HepG2 (cell line): Measurements from ENCODE around the gene LRBA. TPM values are rescaled to one million over a fixed set of nuclear protein-coding genes. Genes with fewer than 3 reads are reported as not detected.

Source experiments
- ARID4A ChIP-seq: sonication (generic); formaldehyde crosslinking; IDR thresholded peaks from 2 replicates; pipeline ENCODE4 v1.5.0; 2020; ENCODE audit warnings: mild to moderate bottlenecking, missing genetic modification reagents, borderline replicate concordance
- DR1 ChIP-seq: sonication (generic); formaldehyde crosslinking; IDR thresholded peaks from 2 replicates; pipeline ENCODE4 v1.8.0; 2021; ENCODE audit warnings: mild to moderate bottlenecking, missing genetic modification reagents, inconsistent platforms
- HBP1 ChIP-seq: IDR thresholded peaks from 2 replicates; pipeline ENCODE4 v1.6.1; 2016; ENCODE audit warnings: low read depth, control low read depth
- RNF2 ChIP-seq: fragments of 450-650 bp; conservative IDR thresholded peaks from 2 replicates; pipeline ENCODE4 v1.6.1; 2016; ENCODE audit warnings: low read depth
- TBX2 ChIP-seq: sonication (generic); formaldehyde crosslinking; IDR thresholded peaks from 2 replicates; pipeline ENCODE4 v1.5.0; 2020; ENCODE audit warnings: missing genetic modification reagents, mild to moderate bottlenecking, borderline replicate concordance
- ZFP90 ChIP-seq: sonication (generic); formaldehyde crosslinking; IDR thresholded peaks from 2 replicates; pipeline ENCODE4 v1.8.0; 2022; ENCODE audit warnings: missing genetic modification reagents, mild to moderate bottlenecking, inconsistent platforms, borderline replicate concordance
- ZMYM2 ChIP-seq: sonication (generic); formaldehyde crosslinking; IDR thresholded peaks from 2 replicates; pipeline ENCODE4 v1.8.0; 2022; ENCODE audit warnings: mild to moderate bottlenecking, missing genetic modification reagents
- ZNF292 ChIP-seq: sonication (generic); formaldehyde crosslinking; IDR thresholded peaks from 2 replicates; pipeline ENCODE4 v1.8.1; 2022; ENCODE audit warnings: mild to moderate bottlenecking, low read depth, missing genetic modification reagents, borderline replicate concordance
- ZNF44 ChIP-seq: sonication (generic); formaldehyde crosslinking; IDR thresholded peaks from 2 replicates; pipeline ENCODE4 v1.5.1; 2020; ENCODE audit warnings: mild to moderate bottlenecking, missing genetic modification reagents
- ZNF512B ChIP-seq: sonication (generic); formaldehyde crosslinking; IDR thresholded peaks from 2 replicates; pipeline ENCODE4 v1.5.1; 2020; ENCODE audit warnings: missing genetic modification reagents, mild to moderate bottlenecking, borderline replicate concordance
- polyA plus RNA-seq, 8 experiments: library from polyadenylated mRNA; depleted of rRNA in 3 of 8; stranded (reverse) in 7 of 8; unstranded in 1 of 8; fragments of >200 nt; fragmentation: Illumina TruSeq in 4 of 8; extraction: Trizol in 4 of 8; gene quantifications; 2 replicates each; pipeline versions ENCODE4 v1.2.1 to v1.2.3, GENCODE V29; 2011 to 2016; ENCODE audit warnings: low read depth in 4 of 8, missing spikeins in 1 of 8, mixed read lengths in 1 of 8; ENCODE audit not compliant: insufficient read depth in 1 of 8
- total RNA-seq, 5 experiments: library from RNA; depleted of rRNA; stranded (reverse); fragments of >200 nt; fragmentation: Illumina TruSeq; extraction: Trizol; gene quantifications; 2 replicates each; pipeline ENCODE4 v1.2.3, GENCODE V29; 2016; ENCODE audit warnings: low read depth in 1 of 5
- TF ChIP-seq, protein P1 (sequence below): sonication (generic); formaldehyde crosslinking; IDR thresholded peaks from 2 replicates; pipeline ENCODE4 v1.9.0; 2021; ENCODE audit warnings: missing genetic modification reagents, mild to moderate bottlenecking, borderline replicate concordance

The LRBA gene
- total and polyA plus RNA-seq, 2 of the 13 experiments (the other 11 are each of a cell fraction or from before 2014, with no cell fraction given): 21.0 to 37.2 TPM

DNA sequence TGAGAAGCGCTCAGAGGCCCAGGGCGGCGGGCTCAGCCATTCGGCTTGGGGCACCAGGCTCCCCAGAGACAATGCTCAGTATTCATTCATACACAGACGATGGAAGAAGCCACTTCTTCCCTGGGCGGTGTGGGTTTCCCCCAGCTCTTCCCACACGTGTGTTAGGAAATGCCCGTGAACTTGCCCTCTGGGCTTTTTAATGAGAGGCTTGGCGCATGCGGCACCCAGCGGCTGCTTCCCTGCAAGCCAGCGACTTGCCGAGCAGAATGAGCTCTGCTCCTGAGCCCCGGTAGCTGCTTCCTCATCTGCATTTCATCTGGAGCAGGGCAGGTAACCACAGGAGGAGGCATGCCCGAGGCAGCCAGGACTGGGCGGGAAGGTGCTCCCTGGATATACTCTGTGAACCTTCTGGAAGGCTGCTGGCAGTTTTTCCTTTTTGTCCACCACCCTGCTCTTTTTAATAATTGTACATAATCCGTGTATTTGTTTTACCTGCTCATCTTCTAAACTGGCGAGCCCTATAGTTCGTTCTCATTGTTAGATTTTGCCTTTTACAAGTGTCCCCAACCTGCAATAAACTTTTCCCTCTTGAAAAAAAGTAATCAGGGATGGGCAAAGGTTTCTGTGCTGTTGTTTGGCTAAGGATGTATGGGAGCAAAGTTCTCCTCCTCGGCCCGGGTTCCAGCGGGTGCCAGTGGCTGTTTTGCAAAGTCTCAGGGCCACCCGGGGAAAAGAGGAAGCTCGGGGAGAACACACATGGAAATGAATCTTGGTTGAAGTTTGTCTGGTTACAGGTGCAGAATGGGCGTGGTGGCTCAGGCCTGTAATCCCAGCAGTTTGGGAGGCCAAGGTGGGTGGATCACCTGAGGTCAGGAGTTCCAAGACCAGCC, 758.0 kb downstream of the LRBA start (continued):
- TF ChIP-seq ZNF512B (CRISPR knock-in tag): 0 out of 2 replicates have a peak, but pooled peaks have one; percentile 70
- TF ChIP-seq DR1 (CRISPR knock-in tag): no peak
- TF ChIP-seq ZNF292 (CRISPR knock-in tag): 0 out of 2 replicates have a peak, but pooled peaks have one; percentile 67
- peak; percentile 16; the same call in 1 of the 2 replicates for TF ChIP-seq ARID4A
- TF ChIP-seq, protein P1, sequence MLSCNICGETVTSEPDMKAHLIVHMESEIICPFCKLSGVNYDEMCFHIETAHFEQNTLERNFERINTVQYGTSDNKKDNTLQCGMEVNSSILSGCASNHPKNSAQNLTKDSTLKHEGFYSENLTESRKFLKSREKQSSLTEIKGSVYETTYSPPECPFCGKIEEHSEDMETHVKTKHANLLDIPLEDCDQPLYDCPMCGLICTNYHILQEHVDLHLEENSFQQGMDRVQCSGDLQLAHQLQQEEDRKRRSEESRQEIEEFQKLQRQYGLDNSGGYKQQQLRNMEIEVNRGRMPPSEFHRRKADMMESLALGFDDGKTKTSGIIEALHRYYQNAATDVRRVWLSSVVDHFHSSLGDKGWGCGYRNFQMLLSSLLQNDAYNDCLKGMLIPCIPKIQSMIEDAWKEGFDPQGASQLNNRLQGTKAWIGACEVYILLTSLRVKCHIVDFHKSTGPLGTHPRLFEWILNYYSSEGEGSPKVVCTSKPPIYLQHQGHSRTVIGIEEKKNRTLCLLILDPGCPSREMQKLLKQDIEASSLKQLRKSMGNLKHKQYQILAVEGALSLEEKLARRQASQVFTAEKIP (CRISPR knock-in tag): no peak
- TF ChIP-seq ZNF44: no peak
- peak; percentile 66; the same call in 1 of the 2 replicates for TF ChIP-seq TBX2 (CRISPR knock-in tag)
- TF ChIP-seq ZFP90 (CRISPR knock-in tag): no peak
- TF ChIP-seq ZMYM2 (CRISPR knock-in tag): no peak
- TF ChIP-seq HBP1 (CRISPR knock-in tag): no peak
- TF ChIP-seq RNF2: no peak
